ENCODE measurements around the gene STT3B. TPM values are rescaled to one million over a fixed set of nuclear protein-coding genes. Genes with fewer than 3 reads are reported as not detected.

Gene STT3B
- total and polyA plus RNA-seq, 10 donors = 28.4 to 128 (median 86.6) TPM

DNA sequence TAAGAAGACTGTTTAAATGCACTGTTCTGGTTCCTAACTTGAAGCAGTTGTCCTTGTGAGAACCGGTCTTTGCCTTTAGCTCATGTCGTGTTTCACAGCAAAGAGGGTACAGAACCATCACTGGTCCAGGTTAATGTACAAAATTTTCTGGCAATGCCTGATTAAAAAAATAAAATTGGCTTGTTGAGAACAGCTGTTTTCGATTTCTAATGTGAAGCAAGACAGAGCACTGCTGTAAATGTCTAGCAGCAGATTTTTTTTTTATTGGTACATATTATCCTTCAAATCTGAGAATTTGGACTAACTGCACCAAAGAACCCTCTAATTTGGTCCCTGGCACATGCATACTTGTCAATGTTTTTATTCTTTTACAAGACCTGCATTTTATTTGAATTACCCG, 103.3 kb downstream of the STT3B start:
- no peaks in the 10 kb centered on the region for H3K27me3 ChIP-seq (replicated peaks in 1 of 7)
- 83 to 89% (median 86%) methylated on average over 4 of the region's 4 CpGs for WGBS, 5 donors
- H3K36me3 ChIP-seq = peaks cover 0 to 44% (median 16%) of the 10 kb centered on the region in 6 donors
- no peak for DNase-seq
- TF ChIP-seq POLR2AphosphoS5 (IDR thresholded peaks at IDR 0.05) (no peak), CTCF (IDR thresholded peaks at IDR 0.05 in 8 of 11, conservative IDR thresholded peaks at IDR 0.05 in 3 of 11) (no peak), POLR2A (IDR thresholded peaks at IDR 0.05) (no peak)
- no peak overlapping the region for H3K4me3 ChIP-seq
- peaks cover 14 to 33% (median 24%) of the 10 kb centered on the region in 6 donors for H3K4me1 ChIP-seq
- H3K27ac ChIP-seq = peak overlapping the region in 6 of 8 donors; percentile 42 to 67 (median 50)
- intact Hi-C loops (cut with DNase I; ENCODE audit: low total_unique reads) = no loop called here
- no peaks in the 10 kb centered on the region for H3K9me3 ChIP-seq

DNA sequence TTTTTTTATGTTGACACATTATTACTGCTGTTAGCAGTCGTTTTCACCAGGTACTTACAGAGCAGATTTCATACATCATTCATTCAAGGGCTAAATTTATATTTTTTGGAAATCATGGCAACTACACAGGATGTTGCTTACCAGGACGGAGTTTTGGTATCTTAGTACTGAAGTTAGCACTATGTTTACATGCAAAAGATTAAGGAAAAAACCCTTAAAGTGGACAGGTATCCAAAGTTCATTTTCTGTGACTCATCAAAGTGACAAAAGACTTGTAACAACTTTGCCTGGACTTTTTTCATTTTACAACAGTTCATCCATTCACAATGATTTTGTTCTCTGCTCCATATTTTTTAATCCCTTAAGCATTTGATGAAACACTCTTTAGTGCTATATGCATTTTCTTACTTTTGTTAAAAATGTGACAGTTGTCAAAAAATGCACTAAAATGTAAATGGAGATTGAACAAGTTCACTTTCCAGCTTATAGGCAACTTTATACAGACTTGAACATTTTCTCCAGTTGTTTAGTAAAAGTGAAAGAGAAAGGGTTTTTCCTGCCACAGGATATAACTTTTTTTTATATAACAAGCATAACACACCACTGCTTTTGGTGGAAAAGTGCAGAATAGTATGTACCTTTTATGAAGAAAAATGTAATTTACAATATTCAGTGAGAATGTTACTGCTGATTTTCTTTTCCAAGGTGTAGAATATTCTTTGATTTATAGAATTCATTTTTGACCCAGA, 104.1 kb downstream of the STT3B start:
- Histone ChIP-seq H3K27ac (peak overlapping the region in 6 of 8 donors; percentile 4 to 67 (median 49)), H3K9me3 (no peaks in the 10 kb centered on the region), H3K36me3 (peaks cover 0 to 36% (median 11%) of the 10 kb centered on the region in 6 donors), H3K4me1 (peaks cover 14 to 33% (median 24%) of the 10 kb centered on the region in 6 donors), H3K27me3 (replicated peaks in 1 of 7) (no peaks in the 10 kb centered on the region), H3K4me3 (no peak overlapping the region)
- 29 to 35% (median 35%) methylated on average over 2 of the region's 2 CpGs for WGBS, 5 donors
- no peak for DNase-seq
- intact Hi-C loops (cut with DNase I; ENCODE audit: low total_unique reads) = no loop called here
- TF ChIP-seq POLR2AphosphoS5 (IDR thresholded peaks at IDR 0.05) (no peak), POLR2A (IDR thresholded peaks at IDR 0.05) (no peak), CTCF (IDR thresholded peaks at IDR 0.05 in 8 of 11, conservative IDR thresholded peaks at IDR 0.05 in 3 of 11) (no peak)

GRCh38 chr3:31639828-31640227, 107.1 kb downstream of the STT3B start:
- WGBS, 5 donors = 91 to 98% (median 95%) methylated on average over 1 of the region's 1 CpG
- Histone ChIP-seq H3K4me3 (no peak overlapping the region), H3K9me3 (no peaks in the 10 kb centered on the region), H3K36me3 (peaks cover 0 to 12% (median 0%) of the 10 kb centered on the region in 6 donors), H3K27ac (no peak overlapping the region), H3K4me1 (peaks cover 14 to 31% (median 24%) of the 10 kb centered on the region in 6 donors), H3K27me3 (replicated peaks in 1 of 7) (no peaks in the 10 kb centered on the region)
- no peak for DNase-seq
- TF ChIP-seq CTCF (IDR thresholded peaks at IDR 0.05 in 8 of 11, conservative IDR thresholded peaks at IDR 0.05 in 3 of 11) = no peak
- no peak for TF ChIP-seq POLR2A (IDR thresholded peaks at IDR 0.05)
- TF ChIP-seq POLR2AphosphoS5 (IDR thresholded peaks at IDR 0.05) = no peak
- intact Hi-C loops (cut with DNase I; ENCODE audit: low total_unique reads) = no loop called here

- Histone ChIP-seq H3K27ac (no peak overlapping the region), H3K36me3 (peaks cover 0 to 25% (median 11%) of the 10 kb centered on the region in 6 donors), H3K27me3 (replicated peaks in 1 of 7) (no peaks in the 10 kb centered on the region), H3K4me1 (no peaks in the 10 kb centered on the region), H3K9me3 (peaks cover 3 to 27% (median 21%) of the 10 kb centered on the region in 8 donors), H3K4me3 (no peak overlapping the region)
- WGBS, 5 donors = 91 to 95% (median 92%) methylated on average over 5 of the region's 5 CpGs
- no peak for DNase-seq
- intact Hi-C loops (cut with DNase I; ENCODE audit: low total_unique reads) = no loop called here
- TF ChIP-seq CTCF (IDR thresholded peaks at IDR 0.05 in 8 of 11, conservative IDR thresholded peaks at IDR 0.05 in 3 of 11) = no peak
Measured at GRCh38 chr3:31645256-31645655, 112.5 kb downstream of the STT3B start.

Measured in spleen (tissue), 11 donors.